ENCODE results near the gene WTIP.
"Not testable (repeated sequence)": the region's sequence is repeated elsewhere in the genome, so short reads cannot be mapped to it uniquely, and the experiment has no call there.

The WTIP gene

DNA sequence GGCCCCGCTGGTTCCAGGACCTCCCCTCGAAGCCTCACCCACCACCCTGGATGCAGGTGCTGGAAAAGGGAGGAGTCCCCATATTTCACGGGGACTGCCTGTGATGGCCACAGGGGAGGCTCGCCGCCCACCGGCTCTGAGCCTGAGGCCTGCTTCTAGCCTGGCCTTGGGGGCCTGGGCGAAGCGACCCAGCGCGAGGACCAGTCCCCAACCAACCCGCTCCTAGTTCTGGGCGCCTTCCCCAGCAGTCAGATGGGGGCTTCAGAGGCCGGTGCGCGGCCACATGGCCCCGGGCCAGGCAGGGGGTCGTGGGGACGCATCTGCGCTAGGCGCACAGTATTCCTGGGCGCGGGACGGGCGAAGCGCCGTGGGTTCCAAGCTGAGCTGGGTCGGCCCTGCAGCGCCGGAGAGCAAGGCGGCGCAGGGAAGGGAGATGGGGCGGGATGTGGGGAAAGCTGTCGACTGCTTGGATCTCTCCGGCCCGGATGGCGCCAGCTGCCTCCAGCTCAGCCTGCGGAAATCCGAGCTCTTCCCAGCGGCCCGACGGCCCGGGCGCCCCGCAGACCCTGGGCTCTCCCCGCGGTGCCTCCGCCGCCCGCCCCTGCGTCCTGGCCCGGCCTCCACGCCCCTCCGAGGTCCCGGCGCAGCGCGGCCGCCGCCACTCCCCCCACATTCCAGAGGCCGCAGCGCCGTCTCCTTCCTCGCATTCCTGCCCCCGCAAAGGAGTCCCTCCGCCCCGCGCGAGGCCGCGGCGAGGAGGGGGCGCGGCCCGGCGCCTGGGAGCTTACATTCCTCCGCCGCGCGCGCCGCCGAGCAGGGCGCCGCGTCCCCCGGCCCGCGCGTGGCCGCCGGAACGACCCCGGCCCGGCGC lies at the start of gene WTIP:
TSS of gene WTIP (plus strand) at position 788 of the 871 bp plus-strand sequence. CDS start 217 bp downstream, outside the sequence.
- no peak for DNase-seq

DNA sequence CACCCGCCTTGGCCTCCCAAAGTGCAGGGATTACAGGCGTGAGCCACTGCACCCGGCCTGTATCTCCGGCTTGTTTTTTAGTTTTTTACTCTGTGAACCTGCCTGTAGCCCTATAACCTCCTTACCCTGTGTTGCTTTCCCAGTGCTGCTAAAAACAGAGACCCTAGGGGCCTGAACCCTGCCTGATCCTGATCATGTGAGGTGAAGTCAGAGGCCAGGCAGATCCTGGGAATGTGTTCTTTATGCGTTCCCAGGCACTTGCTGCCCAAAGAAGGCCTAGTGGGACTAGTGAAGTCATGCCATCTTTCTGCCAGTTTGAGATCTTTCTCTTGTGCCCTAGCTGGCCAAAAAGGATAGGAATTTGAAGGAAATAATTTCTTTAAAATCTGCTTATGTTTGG lies 48.8 kb upstream of the WTIP start:
- DNase-seq = no peak

DNA sequence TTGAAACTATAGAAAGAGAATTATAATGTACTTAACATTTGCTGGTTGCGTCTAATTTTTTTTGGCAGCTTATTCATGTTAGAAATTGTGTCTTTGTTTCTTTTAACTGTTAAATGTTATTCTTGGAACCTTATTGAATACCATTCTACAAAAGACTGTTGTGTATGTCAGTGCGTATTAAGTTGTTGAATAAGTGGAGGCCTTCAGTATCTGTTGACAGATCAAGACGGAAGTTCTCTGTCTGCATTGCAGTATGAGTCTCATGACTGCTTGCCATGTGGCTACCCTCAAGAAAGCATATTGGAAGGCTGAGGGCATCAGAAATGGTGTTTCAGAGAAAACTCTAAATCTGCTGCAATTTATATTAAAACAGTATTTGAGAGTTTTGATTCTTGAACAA lies 44.8 kb upstream of the WTIP start:
- DNase-seq = no peak

DNA sequence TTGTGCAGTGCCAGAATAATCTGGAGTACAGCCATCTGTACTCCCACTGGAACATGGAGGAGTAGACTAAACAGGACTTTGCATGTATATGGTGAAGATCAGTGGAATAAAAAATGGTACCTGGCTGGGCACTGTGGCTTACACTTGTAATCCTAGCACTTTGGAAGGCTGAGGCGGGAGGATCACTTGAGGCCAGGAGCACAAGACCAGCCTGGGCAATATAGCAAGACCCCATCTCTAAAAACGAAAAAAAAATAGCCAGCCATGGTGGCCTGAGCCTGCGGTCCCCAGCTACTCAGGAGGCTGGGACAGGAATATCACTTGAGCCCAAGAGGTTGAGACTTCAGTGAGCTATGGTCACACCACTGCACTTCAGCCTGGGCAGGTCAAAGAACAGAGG lies 33.4 kb upstream of the WTIP start:
- no peak for DNase-seq

DNA sequence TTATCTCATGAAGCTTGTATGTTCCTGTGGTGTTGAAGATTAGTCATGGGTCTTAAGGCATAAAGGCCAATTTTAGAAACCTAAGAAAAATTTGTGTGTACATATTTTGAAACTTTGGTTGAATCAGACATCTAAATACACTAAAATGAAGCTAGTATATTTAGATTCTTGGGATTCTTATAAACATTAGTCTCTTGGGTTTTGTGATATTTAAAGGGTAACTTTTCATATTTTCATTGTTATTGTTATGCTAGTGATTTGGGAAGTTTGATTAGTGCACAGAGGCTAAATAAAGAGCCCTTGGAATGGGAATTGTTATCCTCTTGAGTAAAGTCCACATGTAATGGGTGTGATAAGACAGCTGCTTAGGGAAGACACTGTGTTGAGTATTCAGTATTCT lies 28.8 kb upstream of the WTIP start:
- DNase-seq = no peak

DNA sequence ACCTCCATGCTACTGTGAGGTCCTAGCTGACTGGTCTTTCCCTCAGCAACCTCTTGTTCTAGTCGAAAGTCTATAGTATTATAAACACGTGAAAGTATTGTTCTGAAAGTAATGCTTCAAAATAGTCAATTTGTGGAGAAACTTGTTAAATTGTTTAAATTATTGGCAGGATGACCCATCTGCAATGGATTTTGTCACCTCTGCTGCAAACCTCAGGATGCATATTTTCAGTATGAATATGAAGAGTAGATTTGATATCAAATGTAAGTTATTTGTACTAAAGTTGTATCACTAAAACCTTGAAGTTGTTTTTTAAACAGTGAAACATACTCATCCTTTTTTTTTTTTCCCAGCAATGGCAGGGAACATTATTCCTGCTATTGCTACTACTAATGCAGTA lies 27.5 kb upstream of the WTIP start:
- no peak for DNase-seq

DNA sequence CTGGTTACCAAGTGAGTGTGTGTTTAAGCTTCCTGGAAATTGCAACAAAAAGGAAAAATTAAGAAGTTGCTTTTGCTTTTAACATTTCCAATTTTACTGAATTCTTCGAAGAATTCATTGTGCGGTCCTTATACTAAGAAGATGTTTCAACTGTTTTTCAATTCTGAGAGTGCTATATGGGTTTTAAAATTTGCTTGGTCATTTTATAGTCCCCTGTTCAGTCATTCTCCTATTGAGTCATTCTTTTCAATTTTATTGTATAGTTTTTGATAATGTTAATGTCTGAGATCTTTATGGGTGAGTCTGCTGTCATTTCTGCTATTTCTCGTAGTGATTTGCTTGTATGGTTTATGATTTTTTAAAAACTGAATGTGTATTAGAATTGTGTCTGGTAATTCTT lies 26.9 kb upstream of the WTIP start:
- no peak for DNase-seq

DNA sequence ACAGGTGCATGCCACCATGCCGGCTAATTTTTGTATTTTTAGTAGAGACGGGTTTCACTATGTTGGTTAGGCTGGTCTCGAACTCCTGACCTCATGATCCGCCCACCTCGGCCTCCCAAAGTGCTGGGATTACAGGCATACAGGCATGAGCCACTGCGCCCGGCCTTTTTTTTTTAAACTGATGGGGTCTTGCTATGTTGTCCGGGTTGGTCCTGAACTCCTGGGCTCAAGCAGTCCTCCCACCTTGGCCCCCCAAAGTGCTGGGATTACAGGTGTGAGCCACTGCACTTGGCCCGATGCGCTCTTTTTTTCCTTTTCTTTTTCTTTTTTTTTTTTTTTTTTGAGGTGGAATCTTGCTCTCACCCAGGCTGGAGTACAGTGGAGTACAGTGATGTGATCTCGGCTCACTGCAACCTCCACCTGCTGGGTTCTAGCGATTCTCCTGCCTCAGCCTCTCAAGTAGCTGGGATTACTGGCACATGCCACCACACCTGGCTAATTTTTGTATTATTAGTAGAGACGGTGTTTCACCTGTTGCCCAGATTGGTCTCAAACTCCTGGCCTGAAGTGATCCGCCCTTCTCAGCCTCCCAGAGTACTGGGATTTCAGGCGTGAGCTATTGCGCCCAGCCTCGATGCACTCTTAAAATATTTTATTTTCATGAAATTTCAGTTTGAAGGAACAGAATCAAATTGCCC lies 25.6 kb upstream of the WTIP start:
- DNase-seq = not testable (repeated sequence)

DNA sequence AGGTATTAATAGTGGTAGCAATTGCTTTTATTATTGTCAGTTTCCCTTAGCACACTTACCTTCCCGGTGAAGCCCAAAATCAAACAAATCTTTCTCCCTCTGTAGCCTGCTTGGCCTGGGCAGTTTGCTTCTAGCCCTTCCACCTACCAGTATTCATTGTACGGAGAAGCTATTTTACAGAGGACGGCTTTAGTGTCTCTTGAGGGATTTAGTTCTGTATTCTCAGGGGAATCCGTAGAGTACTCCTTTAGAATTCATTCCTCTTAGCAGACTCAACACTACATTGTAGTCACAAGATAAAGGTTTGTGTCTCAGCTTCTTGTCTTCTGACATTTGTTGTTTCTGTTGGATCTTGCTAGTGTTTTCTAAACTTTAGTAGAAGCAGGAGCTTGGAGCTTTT lies 24.1 kb upstream of the WTIP start:
- no peak for DNase-seq

DNA sequence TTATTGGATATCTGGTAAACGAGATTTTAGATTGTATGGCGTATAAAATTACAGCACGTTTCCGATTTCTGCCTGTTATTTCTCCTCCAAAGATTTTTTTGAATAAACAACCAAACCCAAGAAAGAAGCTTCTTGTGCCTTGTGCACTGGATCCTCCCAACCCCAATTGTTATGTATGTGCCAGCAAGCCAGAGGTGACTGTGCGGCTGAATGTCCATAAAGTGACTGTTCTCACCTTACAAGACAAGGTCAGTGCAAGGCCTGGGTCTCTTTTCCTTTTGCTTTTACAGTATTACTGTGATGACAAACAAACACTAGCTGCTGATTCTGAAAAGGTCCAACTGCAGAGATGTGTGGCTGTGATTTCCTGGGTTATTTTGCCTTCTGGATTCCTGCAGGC lies 22.9 kb upstream of the WTIP start:
- no peak for DNase-seq

DNA sequence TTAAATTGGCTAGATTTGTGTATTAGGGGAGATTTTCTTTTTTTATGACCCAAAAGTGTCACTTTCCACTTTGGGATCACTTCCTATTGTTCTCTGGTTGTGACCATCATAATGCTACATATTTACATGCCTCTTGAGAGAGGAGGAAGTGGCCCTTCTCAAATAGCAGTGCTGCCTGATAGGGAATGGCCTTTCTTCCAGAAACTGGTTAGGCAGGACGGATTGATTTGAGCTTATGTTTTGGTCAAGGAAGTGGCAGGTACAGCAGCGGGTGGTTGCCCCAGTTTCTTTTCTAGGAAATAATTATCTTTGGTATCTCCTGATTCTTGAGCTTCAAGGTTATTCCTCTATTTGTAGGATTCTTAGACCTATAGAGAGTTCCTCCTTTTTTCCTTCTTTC lies 21.9 kb upstream of the WTIP start:
- DNase-seq = no peak

DNA sequence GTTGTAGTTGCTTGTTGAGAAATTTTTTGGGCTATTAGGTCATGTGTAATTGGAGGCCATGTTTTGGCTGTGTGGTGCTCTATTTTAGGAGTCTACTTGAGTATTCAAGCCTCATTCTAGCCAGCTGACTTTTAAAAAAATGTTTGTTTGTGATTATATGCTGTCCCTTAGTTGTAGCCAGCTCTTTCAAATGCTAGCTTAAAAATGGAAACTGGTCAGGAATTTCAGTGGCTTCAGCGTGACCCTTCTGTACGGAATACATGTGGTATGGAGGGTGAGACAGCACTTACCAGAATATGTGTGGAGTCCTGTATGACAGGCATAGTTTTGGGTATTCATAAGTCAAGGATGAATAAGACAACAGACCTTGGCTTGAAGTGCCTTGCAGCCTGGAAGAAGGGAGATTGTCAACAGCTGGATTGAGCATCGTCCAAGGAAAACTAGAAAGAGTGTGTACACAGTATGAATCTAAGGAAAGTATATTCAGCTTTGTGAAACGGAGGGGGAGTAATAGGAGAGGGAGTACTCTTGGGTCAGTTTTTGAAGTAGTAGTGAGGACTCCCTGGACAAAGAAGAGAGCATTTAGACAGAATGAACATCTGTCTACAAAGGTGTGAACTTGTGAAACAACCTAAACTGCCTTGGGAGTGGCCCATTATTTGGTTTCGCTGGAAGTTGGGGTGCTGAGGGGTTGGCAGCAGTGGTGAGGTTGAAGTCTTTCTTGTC lies 20.0 kb upstream of the WTIP start:
- no peak for DNase-seq

DNA sequence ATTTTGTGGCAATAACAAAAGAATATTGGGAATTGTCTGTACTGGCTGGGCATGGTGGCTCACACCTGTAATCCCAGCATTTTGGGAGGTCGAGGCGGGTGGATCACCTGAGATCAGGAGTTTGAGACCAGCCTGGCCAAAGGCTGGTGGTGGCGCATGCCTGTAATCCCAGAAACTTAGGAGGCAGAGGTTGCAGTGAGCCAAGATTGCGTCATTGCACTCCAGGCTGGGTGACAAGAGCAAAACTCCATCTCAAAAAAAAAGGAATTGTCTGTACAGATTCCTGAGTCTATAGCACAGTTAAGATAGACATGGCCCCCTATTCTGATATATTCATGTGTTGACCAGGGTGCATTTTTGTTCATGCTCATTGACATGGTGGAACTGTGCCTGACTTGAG lies 16.8 kb upstream of the WTIP start:
- not testable (repeated sequence) for DNase-seq

DNA sequence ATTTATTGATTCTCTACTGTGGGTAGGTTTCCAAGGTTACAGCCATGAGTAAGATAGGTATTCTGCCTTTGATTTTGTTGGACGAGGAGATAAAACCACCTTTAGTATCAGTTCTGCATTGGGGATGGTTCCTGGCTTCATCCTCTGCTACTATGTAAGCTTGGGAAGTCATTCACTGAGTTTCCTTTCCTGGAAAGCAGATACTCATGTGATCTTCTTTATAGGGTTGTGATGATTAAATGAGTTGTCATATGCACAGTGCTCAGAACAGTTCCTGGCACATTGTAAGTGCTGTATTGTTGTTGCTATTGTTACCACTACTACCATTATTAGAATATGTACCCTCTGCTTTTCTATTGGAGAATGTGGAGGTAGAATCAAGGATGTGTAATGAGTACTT lies 13.1 kb upstream of the WTIP start:
- DNase-seq = no peak

DNA sequence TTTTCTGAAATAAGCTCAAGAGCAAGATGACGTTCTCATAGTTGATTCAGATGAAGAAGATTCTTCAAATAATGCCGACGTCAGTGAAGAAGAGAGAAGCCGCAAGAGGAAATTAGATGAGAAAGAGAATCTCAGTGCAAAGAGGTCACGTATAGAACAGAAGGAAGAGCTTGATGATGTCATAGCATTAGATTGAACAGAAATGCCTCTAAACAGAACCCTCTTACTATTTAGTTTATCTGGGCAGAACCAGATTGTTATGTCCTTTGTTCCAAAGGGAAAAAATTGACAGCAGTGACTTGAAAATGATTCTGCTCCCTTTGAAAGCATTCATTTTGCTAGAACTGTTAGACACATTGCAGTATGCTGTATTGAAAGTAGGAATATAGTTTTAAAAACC lies 12.5 kb upstream of the WTIP start:
- DNase-seq = not testable (repeated sequence)

DNA sequence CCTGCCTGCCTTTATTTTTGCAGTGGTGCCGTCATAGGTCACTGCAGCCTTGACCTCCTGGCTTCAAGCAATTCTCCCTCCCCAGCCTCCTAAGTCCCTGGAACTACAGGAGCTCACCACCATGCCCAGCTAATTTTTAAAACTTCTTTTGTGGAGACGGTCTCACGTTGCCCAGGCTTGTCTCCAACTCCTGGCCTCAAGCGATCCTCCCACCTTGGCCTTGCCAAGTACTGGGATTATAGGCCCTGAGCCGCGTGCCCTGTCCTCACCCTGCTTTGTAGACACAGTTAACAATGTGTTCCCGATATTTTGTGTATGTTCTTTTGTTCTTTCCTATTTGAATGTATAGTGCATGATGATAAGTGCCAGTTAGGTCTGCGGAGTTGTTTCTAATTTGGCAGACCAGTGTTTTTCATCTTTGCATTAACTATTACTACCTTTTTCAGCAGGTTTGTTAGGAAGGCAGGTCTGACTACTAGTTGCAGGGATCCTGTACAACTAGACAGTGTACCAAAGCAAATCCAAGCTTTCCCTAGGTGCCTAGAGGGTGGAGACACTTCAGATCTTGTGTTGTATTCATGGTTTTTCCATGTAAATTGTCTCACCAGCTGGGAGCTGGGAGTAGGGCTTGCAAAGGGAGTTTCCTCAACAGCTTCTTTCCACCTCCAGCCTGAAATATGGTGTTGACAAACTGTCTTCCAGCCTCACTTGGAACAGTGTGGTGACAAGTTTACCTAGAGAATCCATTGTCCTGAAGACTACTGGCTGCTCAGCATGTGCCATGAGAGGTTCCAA lies 9.5 kb upstream of the WTIP start:
- no peak for DNase-seq

DNA sequence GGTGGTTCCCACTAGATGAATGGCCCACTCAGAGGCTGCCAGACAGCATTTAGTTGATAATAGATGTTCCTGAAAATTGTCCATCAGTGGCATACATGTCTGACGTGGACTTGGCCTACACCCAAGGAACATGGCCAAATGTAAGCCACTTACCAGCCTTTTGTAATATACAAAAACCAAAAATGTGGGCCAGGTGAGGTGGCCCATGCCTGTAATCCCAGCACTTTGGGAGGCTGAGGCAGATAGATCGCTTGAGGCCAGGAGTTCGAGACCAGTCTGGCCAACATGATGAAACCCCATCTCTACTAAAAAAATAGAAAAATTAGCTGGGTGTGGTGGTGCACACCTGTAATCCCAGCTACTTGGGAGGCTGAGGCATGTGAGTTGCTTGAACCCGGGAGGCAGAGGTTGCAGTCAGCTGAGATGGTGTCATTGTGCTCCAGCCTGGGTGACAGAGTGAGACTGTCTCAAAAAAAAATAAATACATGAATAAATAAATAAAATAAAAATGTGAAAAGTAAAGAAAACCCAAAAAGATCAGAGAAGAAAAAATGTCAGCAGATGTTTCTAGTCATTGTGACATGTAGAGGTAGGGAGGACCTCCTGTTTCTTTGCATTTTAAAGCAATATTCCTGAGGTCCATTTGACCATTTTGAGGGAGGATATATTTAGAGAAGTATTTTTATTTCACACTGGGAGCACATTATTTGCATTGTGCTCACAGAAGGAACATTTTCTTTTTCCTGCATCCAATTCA lies 7.1 kb upstream of the WTIP start:
- DNase-seq = peak in 1 of 2 experiments; percentile 35

DNA sequence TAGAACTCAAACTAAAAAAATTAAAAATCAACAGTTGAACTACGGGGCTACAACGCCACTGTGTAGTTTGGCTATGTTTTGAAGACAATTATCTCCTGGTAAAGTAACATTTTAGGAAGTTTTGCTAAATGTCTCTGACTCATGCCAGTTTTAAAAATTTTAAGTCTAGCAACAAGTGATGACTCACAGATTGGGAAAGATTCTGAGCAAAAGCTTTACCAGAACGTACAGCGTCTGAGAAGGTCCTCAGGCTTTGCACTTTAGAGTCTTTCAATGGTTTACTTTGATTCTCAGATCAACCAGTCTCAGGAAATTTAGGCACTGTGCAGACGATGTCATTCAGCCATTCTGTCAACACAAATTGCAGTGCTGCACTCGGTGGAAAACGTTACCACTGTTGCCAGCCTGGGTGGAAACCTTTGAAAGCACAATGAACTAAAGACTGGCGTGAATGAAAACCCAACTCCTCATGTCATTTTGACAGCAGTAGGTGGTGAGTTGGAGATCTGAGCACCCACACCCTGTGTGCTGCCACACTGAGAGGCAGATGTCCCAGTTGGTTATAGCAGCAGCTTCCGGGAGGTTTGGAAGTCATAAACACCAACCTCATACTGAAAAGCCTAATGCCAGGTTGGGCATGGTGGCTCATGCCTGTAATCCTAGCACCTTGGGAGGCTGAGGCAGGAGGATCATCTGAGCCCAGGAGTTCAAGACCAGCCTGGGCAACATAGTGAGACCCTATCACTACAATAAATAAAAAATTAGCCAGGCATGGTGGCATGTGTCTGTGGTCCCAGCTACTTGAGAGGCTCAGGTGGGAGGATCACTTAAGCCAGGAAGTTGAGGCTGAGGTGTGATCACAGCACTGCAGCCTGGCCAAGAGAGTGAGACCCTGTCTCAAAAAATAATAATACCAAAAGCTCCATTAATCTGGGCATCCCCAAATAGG lies 6.3 kb upstream of the WTIP start:
- DNase-seq = peak; percentile 68 to 74

DNA sequence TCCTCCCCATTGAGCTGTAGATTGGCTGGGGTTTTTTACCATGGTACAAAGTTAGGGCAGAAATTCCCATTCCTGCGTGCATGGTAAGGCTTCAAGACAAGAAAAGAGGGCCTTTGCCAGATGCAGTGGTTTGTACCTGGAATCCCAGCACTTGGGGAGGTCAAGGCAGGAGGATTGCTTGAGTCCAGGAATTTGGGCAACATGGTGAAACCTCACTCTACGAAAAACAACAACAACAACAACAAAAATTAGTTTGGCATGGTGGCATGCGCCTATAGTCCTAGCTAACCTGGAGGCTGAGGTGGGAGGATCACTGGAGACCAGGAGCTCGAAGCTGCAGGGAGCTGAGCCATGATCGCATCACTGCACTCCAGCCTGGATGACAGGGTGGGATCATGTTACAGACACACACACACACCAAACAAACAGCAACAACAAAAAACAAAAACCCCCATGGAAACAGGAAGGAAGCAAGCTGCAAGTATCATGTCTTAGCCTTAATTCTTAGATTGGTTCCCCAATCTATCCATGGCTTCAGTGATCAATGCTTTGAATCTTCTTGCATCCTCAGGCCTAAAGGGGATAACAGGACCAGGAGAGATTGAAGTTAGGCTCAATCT lies 5.5 kb upstream of the WTIP start:
- no peak for DNase-seq

DNA sequence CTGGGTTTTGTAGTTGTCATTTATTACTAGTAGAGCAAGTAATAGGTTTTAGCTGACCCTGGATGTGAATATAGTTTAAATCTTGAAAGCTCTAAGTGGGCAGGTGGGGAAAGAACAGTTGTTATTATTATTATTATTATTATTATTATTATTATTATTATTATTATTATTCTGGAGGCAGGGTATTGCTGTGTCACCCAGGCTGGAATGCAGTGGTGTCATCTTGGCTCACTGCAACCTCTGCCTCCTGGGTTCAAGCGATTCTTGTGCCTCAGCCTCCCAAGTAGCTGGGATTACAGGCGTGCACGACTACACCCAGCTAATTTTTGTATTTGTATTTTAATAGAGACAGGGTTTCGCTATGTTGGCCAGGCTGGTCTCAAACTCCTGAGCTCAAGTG lies 3.1 kb upstream of the WTIP start:
- DNase-seq = not testable (repeated sequence)
